ENCODE measurements around the gene C18orf63.

C18orf63 gene

DNA sequence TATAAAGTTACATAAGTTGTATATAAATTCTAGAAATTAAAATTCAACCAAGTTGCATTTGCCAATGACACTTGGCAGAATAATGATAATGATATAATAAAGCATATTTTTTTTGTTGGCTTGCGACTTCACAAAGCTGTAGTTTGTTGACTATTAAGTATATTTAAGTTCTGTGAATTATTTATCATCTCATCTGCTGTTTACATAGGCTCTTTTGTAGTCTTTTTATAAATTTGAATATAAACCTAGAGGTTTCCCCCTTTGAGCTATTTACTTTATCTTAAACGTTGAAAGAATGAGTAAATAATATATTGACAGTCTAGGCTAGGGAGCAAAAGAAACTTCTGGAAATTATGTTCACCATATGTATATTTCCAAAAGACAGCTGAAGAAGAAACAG, 32.9 kb downstream of the C18orf63 start:
- Mint-ChIP-seq H3K27ac (no peak overlapping the region), H3K4me1 (ENCODE audit: low read depth in 2 of 2) (no peaks in the 10 kb centered on the region), H3K36me3 (ENCODE audit: insufficient read depth) (no peaks in the 10 kb centered on the region), H3K4me3 (no peak overlapping the region), H3K9me3 (no peaks in the 10 kb centered on the region), H3K27me3 (peaks cover 9 to 16% of the 10 kb centered on the region in 2 donors)
- no peak for ATAC-seq (replicated peaks)
- no peak for DNase-seq

DNA sequence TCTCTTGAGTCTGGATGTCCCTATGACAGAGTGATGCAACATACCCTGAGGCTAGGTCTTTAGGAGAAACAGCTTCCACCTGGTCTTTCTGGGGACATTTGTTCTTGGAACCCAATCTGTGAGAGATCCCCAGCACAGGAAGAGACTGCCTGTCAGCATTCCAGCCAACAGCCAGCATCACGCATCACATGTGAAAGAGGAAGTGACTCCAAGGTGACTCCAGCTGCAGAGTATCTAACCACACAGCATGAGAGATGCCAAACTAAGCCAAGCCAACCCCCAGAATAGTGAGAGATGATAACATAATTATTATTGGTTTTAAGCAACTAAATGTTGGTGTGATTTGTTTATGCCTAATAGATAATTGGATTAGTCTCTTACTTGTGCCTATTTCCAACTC, 35.7 kb downstream of the C18orf63 start:
- peaks cover 16 to 18% of the 10 kb centered on the region in 2 donors for H3K27me3 Mint-ChIP-seq
- H3K4me3 Mint-ChIP-seq, result no peak overlapping the region
- H3K36me3 Mint-ChIP-seq (ENCODE audit: insufficient read depth), result no peaks in the 10 kb centered on the region
- ATAC-seq (replicated peaks), result no peak
- H3K4me1 Mint-ChIP-seq (ENCODE audit: low read depth in 2 of 2), result peaks cover 0 to under 1% of the 10 kb centered on the region in 2 donors
- no peak for DNase-seq
- H3K9me3 Mint-ChIP-seq, result no peaks in the 10 kb centered on the region
- no peak overlapping the region for H3K27ac Mint-ChIP-seq

GRCh38 chr18:74353169-74353775, 37.6 kb downstream of the C18orf63 start:
- Mint-ChIP-seq H3K27me3 (peaks cover 16 to 18% of the 10 kb centered on the region in 2 donors), H3K27ac (no peak overlapping the region)
- peak; percentile 77 for ATAC-seq (replicated peaks)

GRCh38 chr18:74356959-74357358, 41.3 kb downstream of the C18orf63 start:
- Mint-ChIP-seq H3K4me1 (ENCODE audit: low read depth in 2 of 2) (peaks cover 0 to 7% of the 10 kb centered on the region in 2 donors), H3K27me3 (peaks cover 21 to 33% of the 10 kb centered on the region in 2 donors), H3K36me3 (ENCODE audit: insufficient read depth) (peaks cover 3% of the 10 kb centered on the region), H3K27ac (no peak overlapping the region), H3K4me3 (peak overlapping the region in 1 of 2 donors; percentile 29), H3K9me3 (no peaks in the 10 kb centered on the region)
- no peak for DNase-seq
- ATAC-seq (replicated peaks), result peak; percentile 26

More at GRCh38 chr18:74353169-74353775, 37.6 kb downstream of the C18orf63 start:
- Mint-ChIP-seq H3K9me3 (no peaks in the 10 kb centered on the region), H3K4me3 (no peak overlapping the region), H3K4me1 (ENCODE audit: low read depth in 2 of 2) (peaks cover 0 to 7% of the 10 kb centered on the region in 2 donors), H3K36me3 (ENCODE audit: insufficient read depth) (no peaks in the 10 kb centered on the region)
- DNase-seq, result peak; percentile 45 to 52 (median 50)

GRCh38 chr18:74360852-74361655, 45.4 kb downstream of the C18orf63 start:
- H3K27ac Mint-ChIP-seq, result no peak overlapping the region
- no peak overlapping the region for H3K4me3 Mint-ChIP-seq
- H3K4me1 Mint-ChIP-seq (ENCODE audit: low read depth in 2 of 2), result peaks cover 0 to 7% of the 10 kb centered on the region in 2 donors
- H3K36me3 Mint-ChIP-seq (ENCODE audit: insufficient read depth), result peaks cover 3% of the 10 kb centered on the region
- DNase-seq, result no peak
- no peaks in the 10 kb centered on the region for H3K9me3 Mint-ChIP-seq
- peaks cover 21 to 23% of the 10 kb centered on the region in 2 donors for H3K27me3 Mint-ChIP-seq
- ATAC-seq (replicated peaks), result no peak

- no peak for DNase-seq
- no peaks in the 10 kb centered on the region for H3K9me3 Mint-ChIP-seq
- no peak for ATAC-seq (replicated peaks)
- H3K36me3 Mint-ChIP-seq (ENCODE audit: insufficient read depth), result no peaks in the 10 kb centered on the region
- H3K4me3 Mint-ChIP-seq, result no peak overlapping the region
- H3K4me1 Mint-ChIP-seq (ENCODE audit: low read depth in 2 of 2), result peaks cover 13 to 16% of the 10 kb centered on the region in 2 donors
- no peak overlapping the region for H3K27ac Mint-ChIP-seq
- peaks cover 23 to 31% of the 10 kb centered on the region in 2 donors for H3K27me3 Mint-ChIP-seq
Measured at GRCh38 chr18:74367905-74368304, 52.3 kb downstream of the C18orf63 start.

DNA sequence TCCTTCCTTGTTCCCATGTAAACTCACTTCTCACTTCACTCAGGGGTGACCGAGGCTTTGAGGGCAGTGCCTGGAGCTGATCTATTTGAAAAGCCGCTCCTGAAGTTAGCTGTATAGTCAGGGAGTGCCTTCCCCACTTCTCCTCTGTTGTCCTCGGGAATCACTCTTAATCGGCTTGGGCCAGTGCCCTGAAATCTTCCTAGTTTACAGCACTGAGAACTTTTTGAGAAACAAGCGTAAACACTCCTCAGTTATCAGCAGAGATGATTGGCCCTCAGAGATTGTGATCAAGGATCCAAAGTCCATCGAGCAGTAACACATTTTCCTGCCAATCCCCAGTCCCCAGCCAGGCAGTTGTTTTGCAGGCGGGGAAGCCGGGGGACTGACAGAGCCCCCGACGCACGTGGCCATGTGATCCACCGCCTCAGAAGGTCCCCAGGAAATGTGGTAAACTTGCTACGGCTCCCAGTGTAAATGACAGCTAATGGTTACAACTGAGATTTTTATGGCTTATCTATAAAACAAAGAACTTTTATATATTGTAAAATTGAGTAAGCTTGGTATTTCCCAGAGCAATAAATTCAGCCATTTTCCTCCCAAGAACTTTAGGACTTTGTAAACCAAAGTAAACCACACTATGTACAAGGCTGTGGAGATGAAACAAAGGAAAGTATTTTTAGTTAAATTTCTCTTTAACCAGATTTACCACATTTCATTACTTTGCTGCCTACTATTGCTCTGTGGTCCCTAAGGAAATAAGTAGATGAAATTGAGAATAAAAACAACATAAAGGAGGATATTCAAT, 53.5 kb downstream of the C18orf63 start:
- H3K9me3 Mint-ChIP-seq, result no peaks in the 10 kb centered on the region
- H3K27me3 Mint-ChIP-seq, result peaks cover 23 to 31% of the 10 kb centered on the region in 2 donors

GRCh38 chr18:74370115-74370514, 54.5 kb downstream of the C18orf63 start:
- no peak for DNase-seq
- H3K4me3 Mint-ChIP-seq, result no peak overlapping the region
- H3K27ac Mint-ChIP-seq, result no peak overlapping the region
- no peaks in the 10 kb centered on the region for H3K9me3 Mint-ChIP-seq
- peaks cover 4% of the 10 kb centered on the region for H3K36me3 Mint-ChIP-seq (ENCODE audit: insufficient read depth)
- no peak for ATAC-seq (replicated peaks)
- H3K27me3 Mint-ChIP-seq, result peaks cover 23 to 31% of the 10 kb centered on the region in 2 donors
- H3K4me1 Mint-ChIP-seq (ENCODE audit: low read depth in 2 of 2), result peaks cover 23% of the 10 kb centered on the region in 2 donors

More for the DNA sequence above, 53.5 kb downstream of the C18orf63 start:
- peaks cover 18 to 20% of the 10 kb centered on the region in 2 donors for H3K4me1 Mint-ChIP-seq (ENCODE audit: low read depth in 2 of 2)
- no peak overlapping the region for H3K27ac Mint-ChIP-seq
- DNase-seq, result no peak
- no peak overlapping the region for H3K4me3 Mint-ChIP-seq
- ATAC-seq (replicated peaks), result no peak
- peaks cover 4% of the 10 kb centered on the region for H3K36me3 Mint-ChIP-seq (ENCODE audit: insufficient read depth)

GRCh38 chr18:74373428-74373827, 57.8 kb downstream of the C18orf63 start:
- peaks cover 29 to 32% of the 10 kb centered on the region in 2 donors for H3K4me1 Mint-ChIP-seq (ENCODE audit: low read depth in 2 of 2)
- no peaks in the 10 kb centered on the region for H3K9me3 Mint-ChIP-seq
- H3K27me3 Mint-ChIP-seq, result peaks cover 8 to 20% of the 10 kb centered on the region in 2 donors
- peaks cover 4% of the 10 kb centered on the region for H3K36me3 Mint-ChIP-seq (ENCODE audit: insufficient read depth)
- peak overlapping the region; percentile 0 to 24 for H3K4me3 Mint-ChIP-seq
- peak; percentile 44 to 52 (median 50) for DNase-seq
- peak; percentile 96 for ATAC-seq (replicated peaks)
- peak overlapping the region; percentile 0 to 32 for H3K27ac Mint-ChIP-seq

DNA sequence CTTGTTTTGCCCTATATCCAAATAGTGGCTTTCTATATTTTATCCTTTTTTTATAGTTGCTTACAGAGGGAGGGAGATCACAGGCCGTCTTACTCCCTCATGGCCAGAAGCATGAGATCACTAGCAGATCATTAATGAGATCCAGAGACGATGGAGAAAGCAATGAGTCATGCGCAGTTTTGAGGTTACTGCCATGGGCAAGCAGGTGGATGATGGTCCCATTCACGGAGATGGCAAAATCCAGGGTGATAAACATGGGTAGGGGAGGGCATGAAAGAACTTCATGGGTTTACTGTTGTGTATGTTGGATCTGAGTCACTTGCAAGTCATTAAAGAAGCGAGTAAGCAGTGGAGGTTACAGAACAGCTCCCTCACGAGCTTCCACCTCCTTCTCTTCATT, 60.4 kb downstream of the C18orf63 start:
- ATAC-seq (replicated peaks), result no peak
- Mint-ChIP-seq H3K27ac (peak overlapping the region in 1 of 2 donors; percentile 12), H3K36me3 (ENCODE audit: insufficient read depth) (peaks cover 7% of the 10 kb centered on the region), H3K27me3 (peaks cover 0 to 10% of the 10 kb centered on the region in 2 donors), H3K4me3 (no peak overlapping the region), H3K4me1 (ENCODE audit: low read depth in 2 of 2) (peaks cover 31 to 38% of the 10 kb centered on the region in 2 donors), H3K9me3 (no peaks in the 10 kb centered on the region)
- no peak for DNase-seq

- H3K27ac Mint-ChIP-seq, result peak overlapping the region in 1 of 2 donors; percentile 12
- peaks cover 27 to 33% of the 10 kb centered on the region in 2 donors for H3K4me1 Mint-ChIP-seq (ENCODE audit: low read depth in 2 of 2)
- peaks cover 0 to 5% of the 10 kb centered on the region in 2 donors for H3K27me3 Mint-ChIP-seq
- H3K36me3 Mint-ChIP-seq (ENCODE audit: insufficient read depth), result peaks cover 7% of the 10 kb centered on the region
- no peak overlapping the region for H3K4me3 Mint-ChIP-seq
- DNase-seq (no peak), ATAC-seq (replicated peaks) (no peak)
- no peaks in the 10 kb centered on the region for H3K9me3 Mint-ChIP-seq
Measured at GRCh38 chr18:74376523-74376922, 60.9 kb downstream of the C18orf63 start.

- peak overlapping the region in 1 of 2 donors; percentile 18 for H3K27ac Mint-ChIP-seq
- ATAC-seq (replicated peaks) (no peak), DNase-seq (no peak)
- peaks cover 19 to 25% of the 10 kb centered on the region in 2 donors for H3K4me1 Mint-ChIP-seq (ENCODE audit: low read depth in 2 of 2)
- no peaks in the 10 kb centered on the region for H3K9me3 Mint-ChIP-seq
- no peak overlapping the region for H3K4me3 Mint-ChIP-seq
- H3K36me3 Mint-ChIP-seq (ENCODE audit: insufficient read depth), result peaks cover 7% of the 10 kb centered on the region
- peaks cover 0 to 4% of the 10 kb centered on the region in 2 donors for H3K27me3 Mint-ChIP-seq
Measured at GRCh38 chr18:74377776-74378175, 62.1 kb downstream of the C18orf63 start.

DNA sequence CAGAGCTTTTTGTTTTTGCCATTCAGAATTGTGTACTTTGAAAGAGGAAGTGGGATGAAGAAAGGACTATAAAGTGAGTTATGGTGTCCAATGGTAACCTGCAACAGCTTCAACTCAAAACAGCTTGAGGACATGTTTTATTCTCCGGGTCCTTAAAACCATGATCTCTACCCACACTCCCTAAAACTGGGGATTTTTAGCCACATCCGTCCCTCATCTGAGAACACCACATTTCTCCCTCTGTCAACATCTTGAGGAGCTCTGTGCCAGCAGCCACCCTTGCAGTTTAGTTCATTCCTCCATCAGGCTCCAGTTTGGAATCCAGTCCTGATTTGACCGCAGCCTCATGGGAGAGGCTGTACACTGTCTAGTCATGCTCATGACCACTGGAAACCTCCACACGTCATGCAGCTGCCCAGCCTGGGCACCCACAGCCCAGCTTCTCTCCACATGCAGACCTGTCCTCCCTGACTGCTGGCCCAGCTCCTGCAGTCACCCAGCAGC, 62.6 kb downstream of the C18orf63 start:
- Mint-ChIP-seq H3K36me3 (ENCODE audit: insufficient read depth) (peaks cover 7% of the 10 kb centered on the region), H3K4me3 (peak overlapping the region in 1 of 2 donors; percentile 18), H3K9me3 (no peaks in the 10 kb centered on the region), H3K27ac (peak overlapping the region; percentile 18 to 77), H3K27me3 (peaks cover 0 to 4% of the 10 kb centered on the region in 2 donors), H3K4me1 (ENCODE audit: low read depth in 2 of 2) (peaks cover 19 to 25% of the 10 kb centered on the region in 2 donors)
- ATAC-seq (replicated peaks) (peak; percentile 42), DNase-seq (peak in 1 of 3 experiments; percentile 9)

Measured in effector memory CD8-positive, alpha-beta T cell (primary cell).